PFSK-1 (cell line): ENCODE measurements around the gene FAM168A.

Source experiments
- FOXP2 ChIP-seq: optimal IDR thresholded peaks from 2 replicates; pipeline ENCODE3; 2011; ENCODE audit warnings: borderline replicate concordance, control low read depth, inconsistent platforms; ENCODE audit not compliant: insufficient read depth; ENCODE audit errors: extremely low read length, extremely low read depth
- POLR2AphosphoS5 ChIP-seq: IDR thresholded peaks from 2 replicates; pipeline ENCODE4 v1.6.1; 2012; ENCODE audit warnings: low read depth, mild to moderate bottlenecking, control low read depth, low read length, moderate library complexity
- REST ChIP-seq, 2 experiments: IDR thresholded peaks; 2 replicates each; pipeline versions ENCODE4 v1.6.1 to v1.8.0; 2011 to 2012; ENCODE audit warnings: low read depth in 2 of 2, low read length in 2 of 2, control low read depth in 1 of 2, inconsistent platforms in 1 of 2, mild to moderate bottlenecking in 1 of 2, moderate library complexity in 1 of 2; ENCODE audit not compliant: insufficient read depth in 1 of 2
- SIN3A ChIP-seq: IDR thresholded peaks from 2 replicates; pipeline ENCODE4 v1.6.1; 2012; ENCODE audit warnings: mild to moderate bottlenecking, low read length, moderate library complexity, borderline replicate concordance; ENCODE audit not compliant: insufficient read depth
- TAF1 ChIP-seq: IDR thresholded peaks from 2 replicates; pipeline ENCODE4 v1.6.1; 2012; ENCODE audit warnings: low read length, control low read depth, borderline replicate concordance; ENCODE audit not compliant: insufficient read depth

The FAM168A gene

GRCh38 chr11:73477518-73477917, 120.4 kb downstream of the FAM168A start:
- TF ChIP-seq SIN3A, result no peak
- no peak for TF ChIP-seq REST (IDR thresholded peaks at IDR 0.05; ENCODE audit: insufficient read depth in 1 of 2, low read depth in 2 of 2, low read length in 2 of 2)
- TF ChIP-seq FOXP2, result no peak
- TF ChIP-seq POLR2AphosphoS5, result no peak
- TF ChIP-seq TAF1, result no peak

GRCh38 chr11:73475549-73476095, 122.3 kb downstream of the FAM168A start:
- TF ChIP-seq SIN3A, result no peak
- TF ChIP-seq POLR2AphosphoS5, result no peak
- no peak for TF ChIP-seq FOXP2
- no peak for TF ChIP-seq REST (IDR thresholded peaks at IDR 0.05; ENCODE audit: insufficient read depth in 1 of 2, low read depth in 2 of 2, low read length in 2 of 2)
- TF ChIP-seq TAF1, result no peak

GRCh38 chr11:73473252-73473651, 124.7 kb downstream of the FAM168A start:
- TF ChIP-seq SIN3A (no peak), REST (IDR thresholded peaks at IDR 0.05; ENCODE audit: insufficient read depth in 1 of 2, low read depth in 2 of 2, low read length in 2 of 2) (no peak), POLR2AphosphoS5 (no peak), FOXP2 (no peak)

GRCh38 chr11:73469401-73469800, 128.5 kb downstream of the FAM168A start:
- TF ChIP-seq TAF1 (no peak), SIN3A (no peak), REST (IDR thresholded peaks at IDR 0.05; ENCODE audit: insufficient read depth in 1 of 2, low read depth in 2 of 2, low read length in 2 of 2) (no peak), FOXP2 (no peak), POLR2AphosphoS5 (no peak)
